HK-2 (cell line): Measurements from ENCODE around the gene KATNIP.

Experiments
- DNase-seq: peaks from one replicate; pipeline ENCODE4 v3.0.0-alpha.2; 2018; ENCODE audit not compliant: unreplicated experiment

The KATNIP gene

GRCh38 chr16:27583634-27584033 is 33.7 kb downstream of the KATNIP start:
- DNase-seq: no peak

DNA sequence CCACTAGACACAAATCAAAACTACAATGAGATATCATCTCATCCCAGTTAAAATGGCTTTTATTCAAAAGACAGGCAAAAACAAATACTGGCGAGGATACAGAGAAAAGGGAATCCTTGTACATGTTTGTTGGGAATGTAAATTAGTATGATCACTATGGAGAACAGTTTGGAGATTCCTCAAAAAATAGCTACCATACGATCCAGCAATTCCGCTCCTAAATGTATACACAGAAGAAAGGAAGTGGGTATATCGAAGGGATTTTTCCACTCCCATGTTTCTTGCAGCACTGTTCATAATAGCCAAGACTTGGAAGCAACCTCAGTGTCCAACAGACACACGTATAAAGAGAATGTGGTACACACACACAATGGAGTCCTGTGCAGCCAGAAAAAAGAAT is 35.3 kb downstream of the KATNIP start:
- no peak for DNase-seq

- DNase-seq: no peak
These were observed 36.8 kb downstream of the KATNIP start for GRCh38 chr16:27586711-27587110.

GRCh38 chr16:27588057-27588456 is 38.1 kb downstream of the KATNIP start:
- DNase-seq: no peak

DNA sequence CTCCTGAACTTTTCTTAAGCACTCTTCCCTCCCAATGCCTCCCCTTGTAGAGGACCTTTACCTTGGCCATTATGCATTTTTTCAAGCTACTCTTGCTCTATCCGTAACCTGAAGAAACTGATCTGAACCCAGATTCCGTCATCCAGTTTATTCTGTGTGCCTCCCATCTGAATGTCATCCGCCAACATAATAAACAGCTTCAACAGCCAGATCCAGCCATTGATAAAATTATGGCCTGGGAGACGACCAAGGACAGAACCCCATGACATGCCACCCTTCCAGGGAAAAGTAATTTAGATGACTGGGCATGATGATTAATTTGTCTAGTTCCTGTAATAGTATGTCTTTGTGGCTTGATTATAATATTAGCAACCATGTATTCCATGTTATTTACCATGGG is 41.9 kb downstream of the KATNIP start:
- DNase-seq: no peak

GRCh38 chr16:27595475-27595874 is 45.5 kb downstream of the KATNIP start:
- DNase-seq: no peak

DNA sequence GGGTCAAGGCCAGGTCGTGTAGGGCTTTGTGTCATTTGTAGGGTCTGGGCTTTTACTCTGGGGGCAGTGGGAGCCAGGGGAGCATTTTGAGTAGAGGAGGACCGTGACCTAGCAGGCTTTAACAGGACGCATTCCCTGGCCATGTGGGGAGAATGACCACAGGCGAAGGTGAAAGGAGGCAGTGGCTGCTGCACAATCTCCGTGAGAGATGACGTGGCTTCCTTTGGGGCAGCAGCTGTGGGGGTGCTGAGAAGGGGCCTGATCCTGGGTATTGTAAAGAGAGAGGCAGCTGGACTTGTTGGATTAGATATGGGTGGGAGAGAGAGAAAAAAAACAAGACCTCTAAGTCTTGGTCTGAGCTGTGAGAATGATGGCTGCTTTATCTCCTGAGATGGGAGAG is 46.0 kb downstream of the KATNIP start:
- no peak for DNase-seq

GRCh38 chr16:27596411-27596810 is 46.5 kb downstream of the KATNIP start:
- DNase-seq: no peak

DNA sequence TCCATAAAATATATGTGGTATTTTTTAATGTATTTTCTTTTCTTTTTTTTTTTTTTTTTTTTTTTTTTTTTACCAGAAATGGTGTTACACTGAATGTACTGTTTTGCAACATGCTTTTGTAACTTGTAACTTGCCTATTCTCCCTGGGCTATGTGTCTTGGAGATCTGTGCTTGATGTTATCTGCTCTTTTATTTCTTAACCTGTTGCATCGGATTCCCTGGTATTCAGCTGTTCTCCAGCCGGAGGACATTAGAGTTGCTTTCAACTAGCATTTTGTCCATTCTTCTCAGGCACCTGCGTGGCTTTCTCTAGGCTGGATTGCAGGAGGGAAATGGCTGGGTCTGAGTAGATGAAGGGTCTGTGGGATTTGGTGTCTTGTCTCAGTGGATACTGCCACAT is 47.4 kb downstream of the KATNIP start:
- no peak for DNase-seq

- no peak for DNase-seq
These were observed 48.3 kb downstream of the KATNIP start for GRCh38 chr16:27598220-27598619.

GRCh38 chr16:27598931-27599565 is 49.1 kb downstream of the KATNIP start:
- DNase-seq: no peak

DNA sequence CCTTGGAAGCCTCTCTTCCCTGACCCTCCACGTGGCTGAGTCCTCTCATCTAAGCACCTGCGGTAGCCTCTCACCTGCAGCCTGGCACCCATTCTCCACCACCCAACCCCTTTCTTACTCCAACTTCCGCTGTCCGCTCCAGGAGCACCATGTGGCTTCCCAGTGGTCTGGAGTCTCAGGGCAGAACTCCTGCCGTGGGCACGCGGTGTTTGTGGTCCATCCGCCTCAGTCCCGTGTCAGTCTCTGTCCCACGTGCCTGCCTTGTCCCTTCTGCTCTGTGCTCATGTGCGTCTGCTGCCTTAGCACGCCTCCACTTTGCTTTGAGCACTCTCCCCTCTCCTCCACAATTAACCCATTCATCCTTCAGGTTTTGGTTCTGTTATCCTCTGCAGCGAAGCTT is 49.7 kb downstream of the KATNIP start:
- DNase-seq: no peak
